NB4 (cell line): ENCODE measurements around the gene TSPAN4.

Experiments used
- CTCF ChIP-seq: IDR thresholded peaks from one replicate; pipeline ENCODE4 v1.5.1; 2012; ENCODE audit warnings: low read depth, low read length
- MYC ChIP-seq: IDR thresholded peaks from 2 replicates; pipeline ENCODE4 v1.6.1; 2011; ENCODE audit warnings: low read depth, low read length
- POLR2A ChIP-seq: IDR thresholded peaks from 2 replicates; pipeline ENCODE4 v1.6.1; 2011; ENCODE audit warnings: mild to moderate bottlenecking; ENCODE audit not compliant: insufficient read length; ENCODE audit errors: extremely low read depth

- TF ChIP-seq CTCF: no peak
- no peak for TF ChIP-seq POLR2A
- TF ChIP-seq MYC: no peak
Measured at GRCh38 chr11:818396-819128, 24.1 kb upstream of the TSPAN4 start, which contains the start of gene PNPLA2.
